Measurements from ENCODE around the gene COA5.

DNA sequence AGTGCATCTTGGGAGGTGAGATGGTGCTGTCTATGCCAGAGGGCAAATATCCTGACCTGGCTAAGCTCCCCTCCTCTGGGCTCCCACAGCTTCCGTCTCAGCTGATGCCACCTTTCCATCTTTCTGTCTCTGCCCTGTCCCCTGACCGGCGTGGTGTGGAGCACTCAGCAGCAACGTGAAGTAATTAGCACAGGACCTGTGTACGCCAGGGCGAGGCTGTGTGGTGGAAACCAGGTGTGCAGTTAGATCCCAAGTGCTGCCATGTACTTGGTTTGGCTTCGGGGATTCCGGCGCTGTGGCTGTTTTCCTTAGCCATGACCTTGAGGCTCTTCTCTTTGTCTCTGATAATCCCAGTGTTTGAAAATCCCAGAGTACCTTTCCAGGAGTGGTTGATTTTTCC is 36.5 kb downstream of the COA5 start:
- TF ChIP-seq, protein P1, sequence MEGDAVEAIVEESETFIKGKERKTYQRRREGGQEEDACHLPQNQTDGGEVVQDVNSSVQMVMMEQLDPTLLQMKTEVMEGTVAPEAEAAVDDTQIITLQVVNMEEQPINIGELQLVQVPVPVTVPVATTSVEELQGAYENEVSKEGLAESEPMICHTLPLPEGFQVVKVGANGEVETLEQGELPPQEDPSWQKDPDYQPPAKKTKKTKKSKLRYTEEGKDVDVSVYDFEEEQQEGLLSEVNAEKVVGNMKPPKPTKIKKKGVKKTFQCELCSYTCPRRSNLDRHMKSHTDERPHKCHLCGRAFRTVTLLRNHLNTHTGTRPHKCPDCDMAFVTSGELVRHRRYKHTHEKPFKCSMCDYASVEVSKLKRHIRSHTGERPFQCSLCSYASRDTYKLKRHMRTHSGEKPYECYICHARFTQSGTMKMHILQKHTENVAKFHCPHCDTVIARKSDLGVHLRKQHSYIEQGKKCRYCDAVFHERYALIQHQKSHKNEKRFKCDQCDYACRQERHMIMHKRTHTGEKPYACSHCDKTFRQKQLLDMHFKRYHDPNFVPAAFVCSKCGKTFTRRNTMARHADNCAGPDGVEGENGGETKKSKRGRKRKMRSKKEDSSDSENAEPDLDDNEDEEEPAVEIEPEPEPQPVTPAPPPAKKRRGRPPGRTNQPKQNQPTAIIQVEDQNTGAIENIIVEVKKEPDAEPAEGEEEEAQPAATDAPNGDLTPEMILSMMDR (IDR thresholded peaks at IDR 0.05), result no peak
- no peak for TF ChIP-seq ZFX (IDR thresholded peaks at IDR 0.05; ENCODE audit: borderline replicate concordance)

Data from 22Rv1 (cell line).